Stimulated activated CD4-positive, alpha-beta T cell treated with anti-CD3 and anti-CD28 coated beads, TNF-alpha, amount 100 ng/mL, for 4 hours (primary cell): ENCODE measurements around the gene IARS2.
"Not testable (repeated sequence)": the region's sequence is repeated elsewhere in the genome, so short reads cannot be mapped to it uniquely, and the experiment has no call there.

ENCODE experiments used
- DNase-seq, 3 experiments: peaks; one replicate each; pipeline ENCODE4 v3.0.0-alpha.2; 2020; ENCODE audit warnings: low read depth in 3 of 3

Gene IARS2

DNA sequence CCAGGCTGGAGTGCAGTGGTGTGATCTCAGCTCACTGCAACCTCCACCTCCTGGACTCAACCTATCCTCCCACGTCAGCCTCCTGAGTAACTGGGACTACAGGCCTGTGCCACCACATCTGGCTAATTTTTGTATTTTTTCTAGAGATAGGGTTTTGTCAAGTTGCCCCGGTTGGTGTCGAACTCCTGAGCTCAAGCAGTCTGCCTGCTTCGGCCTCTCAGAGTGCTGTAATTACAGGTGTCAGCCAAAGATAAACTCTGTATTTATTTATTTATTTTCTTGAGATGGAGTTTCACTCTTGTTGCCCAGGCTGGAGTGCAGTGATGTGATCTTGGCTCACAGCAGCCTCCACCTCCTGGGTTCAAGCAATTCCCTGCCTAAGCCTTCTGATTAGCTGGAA is 18.7 kb downstream of the IARS2 start:
- not testable (repeated sequence) for DNase-seq

DNA sequence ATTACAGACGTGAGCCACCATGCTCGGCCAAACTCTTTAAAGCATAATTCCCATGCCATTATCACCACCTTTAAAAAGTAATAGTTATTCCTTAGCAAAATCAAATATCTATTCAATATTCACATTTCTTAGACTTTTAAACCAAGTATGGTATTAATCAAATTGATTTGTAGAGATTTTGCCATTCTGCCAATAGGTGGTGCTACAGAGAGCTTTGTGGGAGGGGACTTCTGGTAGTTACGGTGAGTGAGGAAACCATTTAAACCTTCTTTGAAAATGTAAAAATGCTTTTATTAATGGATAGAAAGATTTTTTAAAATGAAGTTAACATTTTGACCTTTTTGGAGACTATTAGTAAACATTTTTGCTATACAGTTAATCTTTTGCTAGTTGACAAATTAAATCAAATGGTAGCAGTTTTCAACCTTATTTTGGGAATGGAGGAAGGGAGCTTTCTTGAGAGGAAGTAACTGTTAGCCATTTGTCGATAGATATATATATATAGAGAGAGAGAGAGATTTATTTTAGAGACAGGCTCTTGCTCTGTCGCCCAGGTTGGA is 19.3 kb downstream of the IARS2 start:
- no peak for DNase-seq

DNA sequence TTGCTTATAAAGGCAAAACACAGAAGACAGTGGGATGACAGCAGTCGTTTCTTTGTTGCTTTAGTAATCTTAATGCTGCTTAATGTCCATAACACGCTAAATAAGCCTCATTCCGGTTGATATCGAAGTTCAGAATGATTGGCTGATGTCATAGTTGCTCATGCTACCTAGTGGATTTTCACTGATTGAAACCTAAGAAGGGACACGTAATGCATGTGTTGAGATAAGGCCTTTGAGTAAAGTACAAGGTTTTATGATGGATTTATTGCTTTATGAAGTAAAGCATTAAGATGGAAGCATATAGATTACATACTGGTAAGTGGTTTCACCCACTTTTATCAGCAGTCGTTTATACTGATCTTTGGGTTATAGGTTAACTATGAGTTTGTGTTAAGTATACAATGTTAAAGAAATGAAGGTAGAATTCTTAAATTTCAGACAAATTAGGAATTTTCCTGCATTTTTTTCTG is 25.1 kb downstream of the IARS2 start:
- DNase-seq, result no peak

DNA sequence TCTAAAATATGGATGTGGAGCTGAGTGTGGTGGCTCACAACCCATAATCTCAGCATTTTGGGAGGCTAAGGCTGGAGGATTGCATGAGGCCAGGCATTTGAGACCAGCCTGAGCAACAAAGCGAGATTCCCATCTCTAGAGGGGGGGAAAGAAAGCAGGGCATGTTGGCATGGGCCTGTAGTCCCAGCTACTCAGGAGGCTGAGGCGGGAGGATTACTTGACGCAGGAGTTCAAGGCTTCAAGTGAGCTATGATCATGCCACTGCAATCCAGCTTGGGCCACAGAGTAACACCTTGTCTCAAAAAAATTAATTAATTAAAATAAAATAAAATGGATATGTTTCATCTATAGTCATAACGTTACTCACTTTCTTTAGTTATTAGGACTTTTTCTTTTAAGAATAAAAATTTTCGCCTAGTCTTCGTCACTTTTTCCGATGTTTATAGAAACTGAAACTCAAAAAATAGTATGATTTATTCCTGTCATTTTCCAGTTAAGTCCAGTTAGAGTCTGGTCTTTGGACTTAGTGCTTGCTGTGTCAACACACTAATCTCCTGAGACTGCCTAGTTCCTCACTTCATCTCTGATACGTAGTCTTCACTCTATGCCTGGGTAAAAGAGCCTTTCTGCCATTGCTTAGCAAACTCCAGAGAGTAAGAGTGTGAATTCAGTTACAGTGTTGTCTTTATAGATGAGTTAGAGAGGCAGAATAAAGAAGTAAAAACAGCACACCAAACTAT is 28.0 kb downstream of the IARS2 start:
- DNase-seq, result no peak

DNA sequence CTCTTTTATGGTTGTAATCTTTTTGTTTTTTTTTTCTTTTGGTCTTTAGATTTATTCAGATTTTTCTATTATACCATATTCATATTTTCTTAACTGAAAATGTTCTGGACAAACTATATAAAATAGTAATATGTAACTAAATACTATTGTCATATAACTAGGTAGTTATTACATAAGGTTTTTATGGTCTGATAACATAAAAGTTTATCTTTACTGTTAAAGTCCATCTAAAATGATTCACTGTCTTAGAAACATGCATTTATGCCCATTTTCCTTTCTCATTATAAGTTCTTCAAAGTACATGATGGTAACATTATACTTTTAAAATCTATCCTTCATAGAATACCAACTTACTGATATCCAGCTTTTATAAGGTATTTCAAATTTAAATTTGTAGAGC is 29.1 kb downstream of the IARS2 start:
- DNase-seq, result no peak

DNA sequence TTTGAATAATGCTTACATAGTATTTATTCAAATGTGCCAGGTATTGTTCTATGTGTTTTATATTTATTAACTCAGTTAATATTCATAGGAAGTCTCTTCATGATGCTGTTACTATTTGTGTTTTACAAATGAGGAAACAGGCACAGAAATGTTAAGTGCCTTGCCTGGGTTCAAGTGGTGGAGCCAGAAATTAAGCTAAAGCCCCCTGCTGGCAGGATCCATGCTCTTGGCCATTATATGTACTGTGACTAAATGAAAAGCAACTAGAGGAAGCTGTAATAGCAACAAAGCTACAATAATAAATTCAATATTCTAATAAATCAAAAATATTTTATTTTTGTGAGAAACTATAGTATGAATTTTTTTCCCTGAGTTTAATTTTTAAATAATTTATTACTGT is 30.0 kb downstream of the IARS2 start:
- DNase-seq, result no peak

DNA sequence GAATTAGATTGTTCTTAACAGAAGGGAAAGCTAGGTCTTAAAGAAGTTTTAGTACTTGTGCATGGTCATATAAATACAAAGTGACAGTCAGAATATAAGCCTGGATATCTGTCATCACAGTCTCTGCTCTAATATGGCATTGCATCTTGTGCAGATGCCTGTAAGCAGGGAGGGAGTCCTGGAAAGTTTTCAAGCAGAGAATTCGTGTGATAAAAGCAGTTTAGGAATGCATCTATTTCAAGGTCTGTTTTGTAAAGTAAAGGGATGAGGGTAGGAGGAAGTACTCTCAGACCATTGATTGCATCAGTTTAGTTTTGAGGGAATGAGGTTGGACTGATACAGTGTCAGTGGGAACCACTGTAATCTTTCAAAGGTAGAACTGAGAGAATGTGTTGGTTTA is 30.6 kb downstream of the IARS2 start:
- no peak for DNase-seq

DNA sequence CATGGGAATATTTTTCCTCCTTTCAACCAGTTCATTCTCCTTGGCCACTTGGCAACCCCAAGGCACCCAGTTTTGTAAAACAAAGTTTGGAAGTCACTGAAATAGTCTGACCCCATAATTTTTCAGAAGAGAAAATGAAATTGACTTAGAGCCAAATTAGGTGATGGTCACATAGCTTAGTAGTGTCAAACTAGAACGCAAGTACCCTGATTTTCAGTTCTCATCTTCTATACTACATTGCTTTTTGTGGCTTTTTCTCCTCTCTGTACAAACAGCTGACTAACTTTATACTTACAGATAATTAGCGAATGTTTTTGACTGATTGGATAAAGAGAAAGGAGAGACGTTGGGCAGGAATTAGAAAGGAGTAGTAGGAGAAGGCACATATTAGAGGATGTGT is 33.1 kb downstream of the IARS2 start:
- no peak for DNase-seq

DNA sequence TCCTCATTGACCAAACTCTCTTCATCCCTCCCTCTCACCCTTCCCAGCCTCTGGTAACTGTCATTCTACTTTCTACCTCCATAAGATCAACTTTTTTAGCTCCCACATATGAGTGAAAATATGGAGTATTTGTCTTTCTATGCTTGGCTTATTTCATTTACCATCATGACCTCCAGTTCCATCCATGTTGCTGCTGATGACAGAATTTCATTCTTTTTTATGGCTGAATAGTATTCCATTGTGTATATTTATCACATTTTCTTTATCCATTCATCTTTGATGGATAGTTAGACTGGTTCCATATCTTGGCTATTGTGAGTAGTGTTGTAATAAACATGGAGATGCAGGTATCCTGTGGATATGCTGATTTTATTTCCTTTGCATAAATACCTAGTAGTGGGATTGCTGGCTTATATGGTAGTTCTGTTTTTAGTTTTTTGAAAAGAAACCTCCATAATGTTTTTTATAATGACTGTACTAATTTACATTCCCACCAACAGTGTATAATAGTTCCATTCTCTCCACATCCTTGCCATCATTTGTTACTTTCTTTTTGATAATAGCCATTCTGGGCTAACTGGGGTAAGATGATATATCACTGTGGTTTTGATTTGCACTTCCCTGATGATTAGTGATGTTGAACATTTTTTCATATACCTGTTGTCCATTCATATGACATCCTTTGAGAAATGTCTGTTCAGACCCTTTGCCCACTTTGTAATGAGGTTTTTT is 35.7 kb downstream of the IARS2 start:
- DNase-seq, result no peak

DNA sequence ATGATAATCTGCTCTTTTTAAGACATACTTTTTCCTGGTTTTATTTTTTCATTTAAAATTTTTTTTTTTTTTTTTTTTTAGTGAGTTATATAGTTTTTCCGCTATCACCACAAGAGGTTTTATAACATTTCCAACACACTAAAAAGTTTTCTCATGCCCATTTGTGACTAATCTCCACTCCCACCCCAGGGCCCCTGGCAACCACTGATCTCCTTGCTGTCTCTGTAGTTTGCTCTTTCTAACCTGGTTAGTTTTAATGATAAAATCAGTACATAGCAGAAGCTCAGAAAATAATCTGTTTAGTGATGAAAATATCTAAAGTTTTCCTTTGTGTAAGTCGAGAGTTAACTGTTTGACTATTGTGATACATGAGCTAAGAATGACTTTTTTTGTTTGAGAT is 41.8 kb downstream of the IARS2 start:
- no peak for DNase-seq

DNA sequence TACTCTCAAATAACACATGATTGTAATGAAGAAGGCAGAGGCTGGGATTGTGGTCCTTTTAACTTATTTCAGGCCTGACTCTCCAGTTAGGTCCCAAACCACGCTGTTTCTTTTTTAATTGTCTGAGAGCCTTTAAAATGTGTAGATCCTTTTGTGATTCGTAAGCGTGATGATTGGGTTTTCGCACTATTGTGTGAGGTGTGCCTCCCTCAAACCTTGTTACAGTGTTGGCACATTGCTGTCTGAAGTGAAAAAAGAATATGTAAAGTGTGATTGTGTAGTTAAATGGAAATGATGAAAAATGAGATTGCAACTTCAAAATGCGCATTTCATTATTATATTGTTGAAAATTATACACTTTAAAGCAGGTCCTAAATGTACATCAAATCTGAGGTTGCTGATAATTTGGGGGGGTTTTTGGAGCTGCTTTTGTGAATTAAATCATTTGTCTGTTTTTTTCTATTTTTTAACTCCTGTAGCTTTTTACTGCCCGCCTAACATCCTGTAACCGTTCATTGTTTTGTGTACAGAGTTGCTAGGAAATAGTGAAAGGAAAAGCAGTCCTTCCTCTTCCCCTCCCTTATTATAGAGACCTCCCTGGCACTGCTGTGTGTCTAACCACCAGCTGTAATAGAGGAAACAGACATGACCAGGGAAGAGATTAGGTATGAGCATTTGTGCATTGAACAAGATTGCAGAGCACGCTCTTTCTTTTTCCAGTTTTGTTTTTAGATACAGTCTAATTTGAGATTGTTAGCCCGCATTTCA is 43.3 kb downstream of the IARS2 start:
- DNase-seq, result no peak

DNA sequence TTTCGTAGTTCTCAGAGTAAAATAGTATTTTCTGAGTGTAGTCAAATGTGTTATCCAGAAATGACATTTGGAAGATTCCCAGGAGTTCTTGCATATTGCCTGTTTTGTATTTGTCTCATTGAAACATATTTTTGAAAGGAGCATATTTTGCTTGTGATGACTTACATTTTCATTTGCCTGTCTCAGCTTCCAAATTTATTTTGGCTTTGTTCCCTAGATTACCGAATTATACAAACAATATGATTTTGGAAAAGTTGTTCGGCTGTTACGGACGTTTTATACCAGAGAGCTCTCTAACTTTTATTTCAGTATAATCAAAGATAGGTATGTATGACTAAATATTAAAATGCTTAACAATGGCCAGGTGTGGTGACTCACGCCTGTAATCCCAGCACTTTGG is 46.0 kb downstream of the IARS2 start:
- DNase-seq, result no peak

DNA sequence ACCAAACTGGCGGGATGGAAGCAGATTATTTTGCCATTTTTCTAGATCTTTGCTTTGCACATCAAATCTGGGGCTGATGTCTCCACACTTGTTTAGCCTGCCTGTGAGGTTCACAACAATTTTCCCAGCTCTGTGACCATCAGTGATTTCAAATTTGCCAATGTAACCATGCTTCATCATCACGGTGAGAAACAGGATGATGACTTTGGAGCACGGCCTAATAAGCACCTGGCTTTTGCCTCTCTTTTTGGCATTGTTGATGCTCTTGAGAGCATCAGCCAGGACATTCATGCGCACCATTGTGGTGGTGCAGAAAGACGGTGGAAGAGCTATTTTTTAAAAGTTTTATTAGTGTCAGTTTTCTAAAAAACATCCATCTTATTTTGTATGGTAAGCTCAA is 50.1 kb downstream of the IARS2 start:
- no peak for DNase-seq

DNA sequence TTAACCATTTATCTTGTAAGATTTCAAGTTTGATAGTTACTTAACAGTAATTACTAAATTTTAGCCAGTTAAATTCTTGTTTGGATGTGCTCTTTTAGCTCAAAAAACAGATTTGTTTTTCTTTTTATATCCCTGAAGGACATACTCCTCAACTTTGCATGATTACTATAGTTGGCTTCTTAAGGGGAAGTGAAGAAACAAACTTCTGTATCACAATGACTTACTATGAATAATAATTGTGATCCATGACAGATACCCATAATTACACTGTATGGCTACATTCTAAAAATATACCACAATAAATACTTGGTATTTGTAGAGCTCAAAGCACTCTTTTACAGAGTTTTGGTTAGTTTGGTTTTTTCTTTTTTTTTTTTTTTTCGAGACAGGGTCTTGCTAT is 55.8 kb downstream of the IARS2 start:
- no peak for DNase-seq

DNA sequence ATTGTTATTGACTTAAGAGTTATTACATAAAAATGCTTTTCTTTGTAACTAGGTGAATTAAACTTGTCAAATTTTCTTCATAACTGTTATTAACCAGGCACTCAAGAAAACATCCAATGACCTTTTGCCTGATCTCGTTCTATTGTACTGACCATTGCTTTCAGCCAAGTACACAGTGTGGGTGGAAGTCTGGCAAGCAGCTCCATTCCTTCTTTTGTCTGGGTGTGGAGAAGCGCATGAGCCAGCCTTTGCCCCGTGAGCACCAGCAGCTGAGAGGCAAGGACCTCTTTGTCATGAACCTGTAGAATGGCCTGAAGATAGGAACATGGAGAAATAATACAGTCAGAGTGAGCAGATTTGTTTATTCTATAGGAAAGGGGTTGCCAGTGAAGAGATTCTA is 57.5 kb downstream of the IARS2 start:
- DNase-seq, result no peak

DNA sequence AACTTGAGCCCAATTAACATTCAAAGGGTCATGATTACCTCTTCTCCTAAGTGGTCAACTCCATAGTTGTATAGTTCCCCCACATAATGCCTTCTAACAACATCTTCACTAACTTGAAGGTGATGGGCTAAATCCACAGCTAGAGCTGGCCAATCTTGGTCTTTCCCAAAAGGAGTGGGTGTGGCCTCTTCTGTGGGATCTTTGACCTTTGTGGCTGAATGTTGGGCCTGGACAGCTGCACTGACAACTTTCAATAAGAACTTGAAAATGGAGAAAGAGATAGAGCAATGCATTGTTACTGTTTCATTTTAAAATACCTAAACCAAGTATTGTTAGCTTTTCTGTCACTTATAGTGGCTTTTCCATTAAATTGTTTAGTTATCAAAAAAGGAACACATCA is 59.2 kb downstream of the IARS2 start:
- DNase-seq, result no peak

DNA sequence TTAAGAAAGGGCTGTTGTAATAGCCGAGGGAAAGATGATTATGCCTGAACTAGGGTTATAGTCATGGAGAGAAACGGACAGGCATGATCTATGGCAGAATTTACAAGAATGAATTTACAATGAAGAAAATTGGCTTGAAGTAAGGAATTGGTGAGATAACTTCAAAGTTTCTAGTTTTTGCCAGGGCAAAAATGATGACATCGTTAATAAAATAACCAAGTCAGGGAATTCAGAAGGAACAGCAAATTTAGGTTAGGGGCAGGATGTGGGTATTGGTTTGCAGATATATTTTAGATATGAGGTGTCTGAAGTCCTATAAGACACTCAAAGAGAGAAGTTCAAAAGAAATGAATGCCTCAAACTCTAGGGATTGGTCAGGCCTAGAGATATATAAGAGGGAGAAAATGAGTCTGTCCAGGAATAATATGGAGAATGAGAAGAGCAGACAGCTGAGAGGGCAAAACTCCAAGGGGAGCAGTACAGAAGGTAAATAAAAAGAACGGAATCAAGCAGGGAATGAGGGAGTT is 62.8 kb downstream of the IARS2 start:
- DNase-seq, result no peak

DNA sequence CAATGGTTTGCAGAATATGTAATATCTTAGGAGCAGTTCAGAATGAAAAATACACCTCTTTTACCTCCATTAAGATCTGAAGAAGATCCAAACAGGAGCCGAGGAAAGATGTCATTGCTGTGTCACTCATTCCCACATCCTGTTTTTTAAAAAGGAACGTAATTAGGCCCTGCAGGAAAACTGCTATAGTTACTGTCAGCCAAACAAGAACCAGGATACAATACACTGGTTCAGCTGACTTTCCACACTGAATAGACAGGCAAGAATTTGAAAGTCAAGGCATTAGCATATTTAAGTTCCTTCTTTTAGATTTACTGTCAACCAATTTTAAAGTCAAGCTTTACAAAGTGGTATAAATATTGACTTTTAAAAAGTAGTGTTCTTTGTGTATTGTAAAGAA is 63.8 kb downstream of the IARS2 start:
- DNase-seq, result no peak

DNA sequence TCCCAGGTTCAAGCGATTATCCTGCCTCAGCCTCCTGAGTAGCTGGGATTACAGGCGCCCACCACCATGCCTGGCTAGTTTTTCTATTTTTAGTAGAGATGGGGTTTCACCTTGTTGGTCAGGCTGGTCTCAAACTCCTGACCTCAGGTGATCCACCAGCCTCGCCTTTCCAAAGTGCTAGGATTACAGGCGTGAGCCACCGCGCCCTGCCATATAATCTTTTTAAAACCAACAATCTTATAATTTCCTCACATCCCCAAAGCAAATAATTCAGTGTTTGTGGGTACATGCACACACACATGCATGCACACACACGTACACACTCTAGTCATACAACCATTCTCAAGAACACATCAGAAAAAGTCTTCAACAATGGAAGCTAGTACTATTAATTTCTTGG is 64.6 kb downstream of the IARS2 start:
- not testable (repeated sequence) for DNase-seq

DNA sequence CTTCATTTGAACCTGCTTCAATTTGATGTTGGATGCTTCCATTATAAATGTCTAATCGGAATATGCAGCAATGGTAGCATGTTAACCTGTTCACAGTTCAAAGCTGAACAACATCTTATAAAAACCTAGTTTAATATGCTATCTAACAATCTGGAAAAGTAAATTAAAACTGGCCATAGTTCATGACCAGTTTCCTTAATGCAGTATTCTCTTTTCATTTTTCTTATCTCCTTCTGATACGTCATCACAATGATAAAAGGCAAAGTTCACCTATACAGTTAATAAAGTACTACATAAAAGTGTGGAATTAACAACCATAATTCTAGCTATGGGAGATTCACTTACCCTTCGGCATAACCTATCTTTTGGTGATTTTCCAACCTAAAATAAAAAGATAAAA is 65.1 kb downstream of the IARS2 start:
- DNase-seq, result no peak

DNA sequence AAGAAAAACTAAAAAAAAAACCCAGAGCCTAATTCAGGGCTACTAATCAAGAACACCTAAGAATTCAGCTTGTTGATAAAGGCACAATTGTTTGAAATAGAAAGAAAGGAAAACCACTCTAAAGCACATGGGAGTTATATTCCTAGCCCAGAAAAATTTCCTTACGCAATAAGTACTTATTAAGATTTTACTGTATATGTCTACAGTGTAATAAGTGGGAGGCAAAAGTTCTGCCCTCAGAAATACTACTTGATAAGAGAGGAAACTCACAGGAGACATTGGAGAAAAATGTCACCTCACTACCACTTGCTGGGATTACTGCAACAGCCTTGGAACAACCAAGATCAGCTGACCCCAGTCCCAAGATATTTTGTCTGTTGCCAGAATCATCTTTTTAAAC is 66.1 kb downstream of the IARS2 start:
- DNase-seq, result no peak

DNA sequence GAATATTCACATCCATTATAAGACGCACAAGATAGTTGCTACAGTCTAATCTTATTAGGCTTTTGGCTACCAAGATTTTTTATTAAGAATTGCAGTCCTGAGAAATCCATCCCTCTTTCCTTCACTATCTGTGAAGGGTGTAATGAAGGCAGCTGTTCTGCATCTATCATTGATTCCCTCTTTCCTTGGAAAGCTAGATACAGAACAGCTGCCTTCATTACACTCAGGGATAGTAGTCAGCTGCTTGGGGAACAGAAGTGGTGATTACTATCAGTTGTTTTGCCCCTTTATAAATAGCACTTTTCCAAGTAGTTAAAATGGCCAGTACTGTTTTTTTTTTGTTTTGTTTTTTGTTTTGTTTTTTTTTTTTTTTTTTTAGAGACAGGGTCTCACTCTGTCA is 70.2 kb downstream of the IARS2 start:
- DNase-seq, result no peak
